T follicular helper cell (primary cell): ENCODE data around the gene PCDHGA7.
"Not testable (repeated sequence)": the region's sequence is repeated elsewhere in the genome, so short reads cannot be mapped to it uniquely, and the experiment has no call there.

Experiments
- DNase-seq: peaks from one replicate; pipeline ENCODE4 v3.0.0-alpha.2; 2020; ENCODE audit warnings: low read depth

PCDHGA7 gene

GRCh38 chr5:141366016-141366896 is 16.3 kb upstream of the PCDHGA7 start:
- no peak for DNase-seq

GRCh38 chr5:141369994-141370848 is 12.3 kb upstream of the PCDHGA7 start, which contains the start of gene PCDHGB3:
Gene PCDHGB3, plus strand, starts transcription at chr5:141370242. Its CDS starts 153 bp downstream, at chr5:141370395.
- no peak for DNase-seq

GRCh38 chr5:141371572-141372475 is 10.7 kb upstream of the PCDHGA7 start:
- no peak for DNase-seq

- no peak for DNase-seq
Measured at GRCh38 chr5:141373673-141374317, 8.7 kb upstream of the PCDHGA7 start, which contains the start of gene PCDHGA6. Gene PCDHGA6, plus strand, starts transcription at chr5:141373891. Its CDS starts 193 bp downstream, at chr5:141374084.

- no peak for DNase-seq
Measured at GRCh38 chr5:141374627-141375026, 7.9 kb upstream of the PCDHGA7 start.

- DNase-seq, result not testable (repeated sequence)
Measured at GRCh38 chr5:141375444-141376155, 6.9 kb upstream of the PCDHGA7 start.

- DNase-seq, result no peak
Measured at GRCh38 chr5:141383345-141383744, 803 bp downstream of the PCDHGA7 start.

GRCh38 chr5:141384471-141385267 is 2.1 kb downstream of the PCDHGA7 start:
- DNase-seq, result no peak

GRCh38 chr5:141387557-141388311 is 5.2 kb downstream of the PCDHGA7 start, which contains the start of gene PCDHGB4:
Gene PCDHGB4, plus strand, starts transcription at chr5:141387698. Its CDS starts 187 bp downstream, at chr5:141387885.
- not testable (repeated sequence) for DNase-seq

- no peak for DNase-seq
Measured at GRCh38 chr5:141388661-141389060, 6.1 kb downstream of the PCDHGA7 start.

- no peak for DNase-seq
Measured at GRCh38 chr5:141389153-141390042, 6.9 kb downstream of the PCDHGA7 start.

- DNase-seq, result no peak
Measured at GRCh38 chr5:141392429-141393198, 10.1 kb downstream of the PCDHGA7 start, which contains the start of gene PCDHGA8. Gene PCDHGA8, plus strand, starts transcription at chr5:141392633. Its CDS starts 181 bp downstream, at chr5:141392814.

GRCh38 chr5:141393267-141393666 is 10.7 kb downstream of the PCDHGA7 start:
- no peak for DNase-seq

GRCh38 chr5:141394401-141395187 is 12.1 kb downstream of the PCDHGA7 start:
- not testable (repeated sequence) for DNase-seq

- DNase-seq, result peak; percentile 24
Measured at GRCh38 chr5:141397756-141398551, 15.4 kb downstream of the PCDHGA7 start, which contains the start of gene PCDHGB5. Gene PCDHGB5, plus strand, starts transcription at chr5:141397947. Its CDS starts 181 bp downstream, at chr5:141398128.
